ENCODE results near the gene EMX1. TPM values are rescaled to one million over a fixed set of nuclear protein-coding genes. Genes with fewer than 3 reads are reported as not detected.

The EMX1 gene
- total RNA-seq, 1 donor from 2014 or later, result not detected

DNA sequence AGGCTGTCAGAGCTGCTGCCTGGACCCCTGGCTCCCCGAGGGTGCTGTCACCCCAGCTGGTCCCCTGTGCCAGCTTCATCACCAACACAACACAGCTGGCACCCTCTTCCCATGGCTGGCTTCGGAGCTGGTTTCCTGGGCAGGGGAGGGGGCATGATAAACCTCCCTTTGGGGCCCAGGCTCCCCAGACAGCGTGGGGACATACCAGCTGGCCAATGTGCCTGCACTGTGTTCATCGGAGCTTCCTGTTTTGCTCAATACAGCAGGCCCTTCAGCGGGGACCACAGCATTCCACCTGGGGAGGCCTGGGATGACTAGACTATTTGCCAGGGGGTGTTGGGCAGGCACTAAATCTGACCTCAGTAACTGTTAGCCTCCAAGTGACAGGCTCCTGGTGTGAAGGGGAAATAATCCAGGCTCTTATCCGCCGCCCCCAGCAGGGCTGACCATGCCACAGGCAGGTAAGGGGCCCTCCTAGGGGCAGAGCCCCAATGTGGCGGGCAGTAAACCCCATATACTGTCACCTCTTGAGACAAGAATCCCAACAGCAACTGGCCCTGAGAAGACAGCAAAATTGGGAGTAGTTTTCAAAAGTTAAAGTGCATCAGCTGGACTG lies 44.6 kb downstream of the EMX1 start:
- Histone ChIP-seq H3K4me1 (no peaks in the 10 kb centered on the region), H3K27me3 (no peaks in the 10 kb centered on the region), H3K36me3 (no peaks in the 10 kb centered on the region), H3K27ac (no peak overlapping the region), H3K9me3 (no peaks in the 10 kb centered on the region), H3K4me3 (no peak overlapping the region)
- DNase-seq (no peak), ATAC-seq (no peak)
- TF ChIP-seq, protein P1, sequence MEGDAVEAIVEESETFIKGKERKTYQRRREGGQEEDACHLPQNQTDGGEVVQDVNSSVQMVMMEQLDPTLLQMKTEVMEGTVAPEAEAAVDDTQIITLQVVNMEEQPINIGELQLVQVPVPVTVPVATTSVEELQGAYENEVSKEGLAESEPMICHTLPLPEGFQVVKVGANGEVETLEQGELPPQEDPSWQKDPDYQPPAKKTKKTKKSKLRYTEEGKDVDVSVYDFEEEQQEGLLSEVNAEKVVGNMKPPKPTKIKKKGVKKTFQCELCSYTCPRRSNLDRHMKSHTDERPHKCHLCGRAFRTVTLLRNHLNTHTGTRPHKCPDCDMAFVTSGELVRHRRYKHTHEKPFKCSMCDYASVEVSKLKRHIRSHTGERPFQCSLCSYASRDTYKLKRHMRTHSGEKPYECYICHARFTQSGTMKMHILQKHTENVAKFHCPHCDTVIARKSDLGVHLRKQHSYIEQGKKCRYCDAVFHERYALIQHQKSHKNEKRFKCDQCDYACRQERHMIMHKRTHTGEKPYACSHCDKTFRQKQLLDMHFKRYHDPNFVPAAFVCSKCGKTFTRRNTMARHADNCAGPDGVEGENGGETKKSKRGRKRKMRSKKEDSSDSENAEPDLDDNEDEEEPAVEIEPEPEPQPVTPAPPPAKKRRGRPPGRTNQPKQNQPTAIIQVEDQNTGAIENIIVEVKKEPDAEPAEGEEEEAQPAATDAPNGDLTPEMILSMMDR (IDR thresholded peaks at IDR 0.05), result no peak
- intact Hi-C loops (cut with DNase I), result no loop called here

DNA sequence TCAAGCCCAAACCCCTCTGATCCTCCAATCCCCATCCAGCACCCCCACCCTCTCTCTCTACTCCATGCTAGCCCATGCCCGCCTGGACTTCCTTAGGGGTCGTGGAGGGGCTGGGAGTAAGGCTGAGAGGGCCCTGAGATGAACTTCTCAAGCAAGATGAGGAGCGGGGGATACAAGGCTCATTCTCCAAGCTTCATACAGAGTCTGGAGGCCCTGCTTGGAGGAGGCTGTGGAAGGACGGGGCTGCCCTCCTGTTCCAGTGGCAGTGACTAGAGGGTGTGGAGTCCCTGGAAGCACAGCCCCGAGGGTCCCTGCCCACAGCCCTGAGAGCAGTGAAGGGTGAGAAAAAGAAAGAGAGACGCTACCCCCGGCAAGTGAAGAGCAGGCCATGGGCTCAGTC lies 45.6 kb downstream of the EMX1 start:
- no peak for ATAC-seq
- no peak overlapping the region for H3K27ac ChIP-seq
- no peak for DNase-seq
- H3K4me1 ChIP-seq, result no peaks in the 10 kb centered on the region
- no peaks in the 10 kb centered on the region for H3K36me3 ChIP-seq
- H3K9me3 ChIP-seq, result no peaks in the 10 kb centered on the region
- no peak overlapping the region for H3K4me3 ChIP-seq
- H3K27me3 ChIP-seq, result no peaks in the 10 kb centered on the region
- TF ChIP-seq, protein P1 (IDR thresholded peaks at IDR 0.05), result no peak
- intact Hi-C loops (cut with DNase I), result no loop called here

DNA sequence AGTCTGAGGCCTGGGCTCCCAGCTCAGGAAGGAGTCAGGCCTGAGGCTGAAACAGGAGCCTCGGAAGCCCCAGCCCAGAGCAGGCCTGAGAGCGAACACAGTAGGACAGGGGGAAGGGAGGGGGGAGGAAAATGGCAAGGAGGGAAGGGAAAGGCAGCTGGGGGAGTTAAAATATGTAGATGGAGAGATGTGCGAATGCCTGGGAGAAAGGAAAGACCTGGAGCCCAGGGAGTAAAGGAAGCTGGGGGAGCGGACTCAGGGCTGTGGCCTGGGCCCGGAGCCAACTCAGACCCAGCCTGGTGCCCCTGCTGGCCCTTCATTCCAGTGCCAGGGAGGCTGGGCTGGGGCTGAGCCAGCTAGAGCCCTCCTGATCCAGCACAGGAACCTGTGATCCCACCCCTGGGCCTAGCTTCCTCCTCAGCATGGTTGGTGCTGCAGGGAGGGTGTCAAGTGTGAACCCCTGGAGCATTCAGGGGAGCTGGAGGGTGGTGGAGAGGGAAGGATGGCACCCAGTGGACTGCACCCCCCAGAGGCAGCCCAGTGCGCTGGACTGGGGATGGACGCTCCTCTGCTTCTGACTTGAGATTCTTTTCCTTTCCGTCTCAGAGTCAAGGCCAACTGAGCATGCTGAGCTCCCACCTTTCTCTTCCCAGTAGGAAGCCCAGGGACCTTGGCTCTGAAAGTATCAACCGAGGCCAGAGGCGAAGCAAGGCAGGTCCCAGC lies 46.3 kb downstream of the EMX1 start:
- H3K27me3 ChIP-seq, result no peaks in the 10 kb centered on the region
- H3K9me3 ChIP-seq, result no peaks in the 10 kb centered on the region
- H3K4me1 ChIP-seq, result no peaks in the 10 kb centered on the region
- TF ChIP-seq, protein P1 (IDR thresholded peaks at IDR 0.05), result no peak
- intact Hi-C loops (cut with DNase I), result no loop called here
- ATAC-seq (no peak), DNase-seq (no peak)
- no peak overlapping the region for H3K27ac ChIP-seq
- H3K4me3 ChIP-seq, result no peak overlapping the region
- H3K36me3 ChIP-seq, result no peaks in the 10 kb centered on the region

DNA sequence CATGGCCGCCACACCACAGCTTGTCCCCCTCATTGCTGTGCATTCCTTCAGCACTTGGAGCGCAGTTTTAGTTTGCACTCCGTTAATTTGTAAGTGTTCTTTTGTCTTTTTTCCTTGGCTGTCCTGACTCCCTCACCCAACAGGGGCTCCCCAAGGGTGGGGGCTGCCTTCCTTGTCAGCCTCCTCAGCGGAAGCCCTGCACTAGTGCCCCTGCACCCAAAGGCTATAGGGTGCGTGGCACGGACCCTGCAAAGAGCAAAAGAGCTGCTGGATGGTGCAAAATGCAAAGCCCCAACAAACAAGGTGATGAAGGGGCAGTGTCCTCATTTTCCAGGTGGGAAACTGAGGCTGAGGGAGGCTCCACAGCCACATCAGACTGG lies 46.8 kb downstream of the EMX1 start:
- ATAC-seq (no peak), DNase-seq (no peak)
- no peaks in the 10 kb centered on the region for H3K27me3 ChIP-seq
- no peak overlapping the region for H3K27ac ChIP-seq
- no peak overlapping the region for H3K4me3 ChIP-seq
- no peaks in the 10 kb centered on the region for H3K4me1 ChIP-seq
- TF ChIP-seq, protein P1 (IDR thresholded peaks at IDR 0.05), result no peak
- H3K36me3 ChIP-seq, result no peaks in the 10 kb centered on the region
- no peaks in the 10 kb centered on the region for H3K9me3 ChIP-seq
- intact Hi-C loops (cut with DNase I), result no loop called here

DNA sequence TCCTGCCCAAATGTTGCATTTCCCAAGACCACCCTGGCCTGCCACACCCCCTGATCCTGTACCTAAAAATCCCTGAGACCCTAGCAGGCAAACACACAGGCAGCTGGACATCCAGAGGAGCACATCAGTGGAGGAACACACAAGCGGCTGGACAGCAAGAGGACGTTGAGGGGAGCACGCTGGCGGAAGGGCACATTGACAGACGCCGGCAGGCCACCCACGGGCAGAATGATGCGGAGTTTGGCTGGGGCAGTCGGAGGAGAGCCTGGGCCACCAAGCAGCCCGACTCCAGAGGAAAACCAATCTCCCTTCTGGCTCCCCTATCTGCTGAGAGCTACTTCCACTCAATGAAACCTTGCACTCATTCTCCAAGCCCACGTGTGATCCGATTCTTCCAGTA lies 47.7 kb downstream of the EMX1 start:
- Histone ChIP-seq H3K27ac (no peak overlapping the region), H3K36me3 (no peaks in the 10 kb centered on the region), H3K27me3 (no peaks in the 10 kb centered on the region), H3K4me1 (no peaks in the 10 kb centered on the region), H3K4me3 (no peak overlapping the region), H3K9me3 (no peaks in the 10 kb centered on the region)
- TF ChIP-seq, protein P1 (IDR thresholded peaks at IDR 0.05), result no peak
- DNase-seq (no peak), ATAC-seq (no peak)
- intact Hi-C loops (cut with DNase I), result no loop called here
